Ishikawa (cell line): ENCODE results near the gene COX18.

Experiments
- CEBPB ChIP-seq: IDR thresholded peaks from 2 replicates; pipeline ENCODE4 v1.6.1; 2012
- CREB1 ChIP-seq: IDR thresholded peaks from 2 replicates; pipeline ENCODE4 v1.6.1; 2012; ENCODE audit warnings: low read depth
- EGR1 ChIP-seq: IDR thresholded peaks from 2 replicates; pipeline ENCODE4 v1.6.1; 2012
- EP300 ChIP-seq: IDR thresholded peaks from 2 replicates; pipeline ENCODE4 v1.6.1; 2012; ENCODE audit warnings: borderline replicate concordance
- FOXM1 ChIP-seq: IDR thresholded peaks from 2 replicates; pipeline ENCODE4 v1.6.1; 2012; ENCODE audit warnings: low read depth, borderline replicate concordance
- NFIC ChIP-seq: IDR thresholded peaks from 2 replicates; pipeline ENCODE4 v1.6.1; 2012
- RAD21 ChIP-seq: IDR thresholded peaks from 2 replicates; pipeline ENCODE4 v1.6.1; 2012; ENCODE audit warnings: low read depth
- TAF1 ChIP-seq: IDR thresholded peaks from 2 replicates; pipeline ENCODE4 v1.6.1; 2012; ENCODE audit warnings: low read depth, mild to moderate bottlenecking
- TCF12 ChIP-seq: IDR thresholded peaks from 2 replicates; pipeline ENCODE4 v1.6.1; 2012; ENCODE audit warnings: low read depth
- TEAD4 ChIP-seq: IDR thresholded peaks from 2 replicates; pipeline ENCODE4 v1.6.1; 2012
- YY1 ChIP-seq: IDR thresholded peaks from 2 replicates; pipeline ENCODE4 v1.6.1; 2012; ENCODE audit warnings: low read depth
- ZBTB7A ChIP-seq: IDR thresholded peaks from 2 replicates; pipeline ENCODE4 v1.6.1; 2012; ENCODE audit warnings: low read depth
- TF ChIP-seq, protein P1 (sequence below): IDR thresholded peaks from 2 replicates; pipeline ENCODE4 v1.6.1; 2012
- TF ChIP-seq, protein P2 (sequence below): IDR thresholded peaks from 2 replicates; pipeline ENCODE4 v1.6.1; 2012; ENCODE audit warnings: low read depth, mild to moderate bottlenecking
- TF ChIP-seq, protein P3 (sequence below): IDR thresholded peaks from 2 replicates; pipeline ENCODE4 v1.6.1; 2012

COX18 gene

DNA sequence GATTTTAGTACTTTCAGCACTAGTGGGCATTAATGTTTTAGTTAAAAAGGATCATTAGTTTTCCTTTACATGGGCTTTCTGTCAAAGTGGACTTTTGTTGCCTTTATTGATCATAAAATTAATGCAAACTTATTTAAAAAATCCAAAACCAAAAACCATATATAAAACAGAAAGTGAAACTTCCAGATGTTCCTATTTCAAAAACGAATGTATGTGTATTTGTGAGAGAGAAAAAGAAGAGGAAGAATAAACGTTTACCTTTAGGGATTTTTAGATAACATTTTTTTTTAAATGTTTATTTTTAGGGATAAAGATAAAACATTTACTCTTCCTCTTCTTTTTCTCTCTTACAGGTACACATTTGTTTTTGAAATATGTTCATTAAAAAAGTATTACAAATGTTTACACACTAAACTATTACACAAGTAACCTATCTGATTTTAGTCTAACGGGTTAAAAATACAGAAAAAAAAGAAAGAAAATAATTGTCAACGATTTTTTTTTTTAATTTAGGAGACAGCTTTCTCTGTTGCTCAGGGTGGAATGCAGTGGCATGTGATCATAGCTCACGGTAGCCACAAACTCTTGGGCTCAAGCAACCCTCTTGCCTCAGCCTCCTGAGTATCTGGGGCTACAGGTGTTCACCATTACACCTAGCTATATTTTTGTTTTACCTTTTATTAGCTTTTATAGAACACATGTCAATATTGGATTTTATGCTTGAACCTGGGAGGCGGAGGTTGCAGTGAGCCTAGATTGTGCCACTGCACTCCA is 16.8 kb upstream of the COX18 start:
- no peak for TF ChIP-seq EGR1
- no peak for TF ChIP-seq TCF12
- TF ChIP-seq, protein P1, sequence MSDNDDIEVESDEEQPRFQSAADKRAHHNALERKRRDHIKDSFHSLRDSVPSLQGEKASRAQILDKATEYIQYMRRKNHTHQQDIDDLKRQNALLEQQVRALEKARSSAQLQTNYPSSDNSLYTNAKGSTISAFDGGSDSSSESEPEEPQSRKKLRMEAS: no peak
- no peak for TF ChIP-seq NFIC

DNA sequence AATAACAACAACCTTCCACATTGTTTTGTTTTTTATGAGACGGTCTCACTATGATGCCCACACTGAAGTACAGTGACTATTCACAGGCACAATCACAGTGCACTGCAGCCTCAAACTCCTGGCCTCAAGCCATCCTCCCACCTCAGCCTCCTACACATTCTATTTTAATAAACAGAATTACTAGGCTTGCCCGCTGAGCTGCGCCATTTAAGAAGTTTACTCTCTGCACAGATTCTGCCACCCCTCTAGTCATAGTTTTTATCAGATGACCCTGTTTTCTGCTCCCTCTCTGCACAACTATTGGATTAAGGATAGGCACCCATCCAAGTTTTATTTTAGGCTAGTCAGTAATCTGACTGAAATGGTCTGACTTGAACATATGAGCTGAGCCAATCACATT is 11.3 kb upstream of the COX18 start:
- TF ChIP-seq, protein P1: no peak
- TF ChIP-seq RAD21 (no peak), TEAD4 (no peak)
- TF ChIP-seq, protein P2, sequence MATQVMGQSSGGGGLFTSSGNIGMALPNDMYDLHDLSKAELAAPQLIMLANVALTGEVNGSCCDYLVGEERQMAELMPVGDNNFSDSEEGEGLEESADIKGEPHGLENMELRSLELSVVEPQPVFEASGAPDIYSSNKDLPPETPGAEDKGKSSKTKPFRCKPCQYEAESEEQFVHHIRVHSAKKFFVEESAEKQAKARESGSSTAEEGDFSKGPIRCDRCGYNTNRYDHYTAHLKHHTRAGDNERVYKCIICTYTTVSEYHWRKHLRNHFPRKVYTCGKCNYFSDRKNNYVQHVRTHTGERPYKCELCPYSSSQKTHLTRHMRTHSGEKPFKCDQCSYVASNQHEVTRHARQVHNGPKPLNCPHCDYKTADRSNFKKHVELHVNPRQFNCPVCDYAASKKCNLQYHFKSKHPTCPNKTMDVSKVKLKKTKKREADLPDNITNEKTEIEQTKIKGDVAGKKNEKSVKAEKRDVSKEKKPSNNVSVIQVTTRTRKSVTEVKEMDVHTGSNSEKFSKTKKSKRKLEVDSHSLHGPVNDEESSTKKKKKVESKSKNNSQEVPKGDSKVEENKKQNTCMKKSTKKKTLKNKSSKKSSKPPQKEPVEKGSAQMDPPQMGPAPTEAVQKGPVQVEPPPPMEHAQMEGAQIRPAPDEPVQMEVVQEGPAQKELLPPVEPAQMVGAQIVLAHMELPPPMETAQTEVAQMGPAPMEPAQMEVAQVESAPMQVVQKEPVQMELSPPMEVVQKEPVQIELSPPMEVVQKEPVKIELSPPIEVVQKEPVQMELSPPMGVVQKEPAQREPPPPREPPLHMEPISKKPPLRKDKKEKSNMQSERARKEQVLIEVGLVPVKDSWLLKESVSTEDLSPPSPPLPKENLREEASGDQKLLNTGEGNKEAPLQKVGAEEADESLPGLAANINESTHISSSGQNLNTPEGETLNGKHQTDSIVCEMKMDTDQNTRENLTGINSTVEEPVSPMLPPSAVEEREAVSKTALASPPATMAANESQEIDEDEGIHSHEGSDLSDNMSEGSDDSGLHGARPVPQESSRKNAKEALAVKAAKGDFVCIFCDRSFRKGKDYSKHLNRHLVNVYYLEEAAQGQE: no peak

DNA sequence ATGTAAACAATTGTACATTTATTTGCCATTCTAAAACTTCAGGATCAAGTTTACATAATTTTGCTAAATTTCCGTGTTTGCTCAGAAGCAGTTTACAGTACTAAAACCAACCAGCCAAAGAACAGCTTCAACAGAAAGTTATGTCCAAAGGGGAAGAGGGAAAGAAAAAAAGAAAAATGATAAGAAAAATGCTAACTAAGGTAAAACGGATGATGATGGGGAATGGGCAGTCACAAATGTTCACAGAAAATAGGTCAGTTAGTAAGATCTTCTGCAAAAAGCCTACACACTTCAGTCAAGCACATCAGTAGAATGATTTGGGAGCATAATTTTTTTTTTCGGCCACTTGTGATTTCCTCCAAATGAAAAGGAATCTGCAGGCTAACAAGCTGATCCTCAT is 6.3 kb upstream of the COX18 start:
- no peak for TF ChIP-seq TCF12
- no peak for TF ChIP-seq NFIC
- TF ChIP-seq ZBTB7A: no peak
- no peak for TF ChIP-seq YY1
- TF ChIP-seq FOXM1: no peak
- TF ChIP-seq, protein P3, sequence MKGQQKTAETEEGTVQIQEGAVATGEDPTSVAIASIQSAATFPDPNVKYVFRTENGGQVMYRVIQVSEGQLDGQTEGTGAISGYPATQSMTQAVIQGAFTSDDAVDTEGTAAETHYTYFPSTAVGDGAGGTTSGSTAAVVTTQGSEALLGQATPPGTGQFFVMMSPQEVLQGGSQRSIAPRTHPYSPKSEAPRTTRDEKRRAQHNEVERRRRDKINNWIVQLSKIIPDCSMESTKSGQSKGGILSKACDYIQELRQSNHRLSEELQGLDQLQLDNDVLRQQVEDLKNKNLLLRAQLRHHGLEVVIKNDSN: no peak
- TF ChIP-seq, protein P2: no peak
- TF ChIP-seq EGR1: no peak
- TF ChIP-seq RAD21: no peak
- no peak for TF ChIP-seq TAF1
- TF ChIP-seq TEAD4: no peak
- TF ChIP-seq EP300: no peak
- TF ChIP-seq CEBPB: no peak
- no peak for TF ChIP-seq CREB1
- TF ChIP-seq, protein P1: no peak

DNA sequence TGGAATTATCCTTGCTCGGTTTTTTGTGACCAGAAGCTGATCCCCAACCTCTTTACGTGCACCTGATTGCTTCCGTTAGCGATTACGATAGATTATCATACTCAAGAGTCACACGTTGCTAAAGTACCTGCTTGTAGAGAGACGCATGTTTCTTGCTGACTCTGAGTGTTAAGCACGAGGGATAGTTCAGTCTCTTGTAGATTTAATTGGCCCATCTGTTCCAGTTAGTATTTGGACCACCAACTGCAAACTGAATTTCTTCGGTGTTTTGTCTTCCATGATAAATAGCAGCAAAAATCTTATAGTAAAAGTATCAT is 516 bp upstream of the COX18 start:
- TF ChIP-seq, protein P3: no peak
- TF ChIP-seq TCF12: 0 out of 2 replicates have a peak, but pooled peaks have one; percentile 7

DNA sequence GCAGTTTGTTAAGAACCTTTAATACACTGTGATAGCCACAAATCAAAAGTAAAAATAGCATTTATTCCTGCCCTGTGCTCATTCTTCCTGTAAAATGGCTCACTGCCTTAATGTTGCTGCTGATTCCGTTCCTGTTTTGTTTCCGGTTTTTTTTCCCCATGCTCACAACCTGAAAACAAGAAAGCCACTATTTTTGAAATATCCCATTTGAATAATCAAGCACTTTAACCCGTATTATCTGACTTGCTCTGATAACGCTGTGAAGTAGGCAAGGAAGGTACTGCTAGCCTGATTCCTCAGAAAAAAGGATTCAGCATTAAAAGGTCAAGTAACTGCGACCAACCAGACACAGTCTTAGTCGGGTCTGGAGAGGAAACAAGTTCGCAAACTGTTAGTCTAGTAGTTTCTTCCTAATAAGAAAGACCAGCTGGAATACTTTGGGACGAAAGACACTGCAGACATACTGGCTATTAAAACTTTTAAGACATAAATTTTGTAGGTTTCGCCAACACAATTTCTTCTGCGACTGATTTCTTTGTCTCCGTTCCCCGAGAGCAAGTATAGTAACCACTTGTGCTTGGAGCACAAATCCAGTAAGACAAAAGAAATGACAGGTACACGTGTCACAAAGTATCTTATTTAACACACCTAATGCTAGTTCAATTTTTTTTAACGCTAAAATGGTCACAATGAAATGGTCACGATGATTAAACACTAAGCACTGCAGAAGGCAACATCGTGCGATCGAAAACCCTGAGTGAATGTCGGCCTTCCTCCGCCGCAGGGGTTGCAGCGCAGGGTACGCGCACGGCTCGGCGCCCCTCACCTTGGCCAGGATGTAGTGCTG is 802 bp downstream of the COX18 start:
- TF ChIP-seq, protein P3: no peak
- TF ChIP-seq CREB1 (no peak), TEAD4 (no peak), NFIC (no peak), YY1 (no peak), CEBPB (no peak), FOXM1 (no peak)
- TF ChIP-seq, protein P1: peak; percentile 41; the same call in 1 of the 2 replicates
